ENCODE results near the gene WDR45.

WDR45 gene

DNA sequence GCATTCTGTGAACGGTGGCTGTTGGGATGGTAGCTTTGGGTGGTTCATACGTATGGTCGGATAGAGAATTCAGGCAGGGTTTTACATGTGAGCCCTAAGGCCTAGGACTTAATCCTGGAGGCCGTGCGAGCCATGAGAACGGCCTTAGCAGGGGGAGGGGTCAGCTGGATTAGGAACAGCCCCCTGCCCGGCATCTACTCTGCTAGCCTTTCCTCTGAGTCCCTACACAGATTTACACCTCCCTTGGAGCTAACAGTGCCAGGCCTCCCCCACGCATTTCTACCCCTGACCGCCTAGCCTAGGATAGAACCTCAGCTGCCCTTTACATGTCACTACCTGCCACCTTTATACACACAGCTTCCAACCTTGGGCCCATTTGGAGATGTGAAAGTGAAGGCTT is 13.0 kb downstream of the WDR45 start:
- Mint-ChIP-seq H3K36me3 (ENCODE audit: low read depth) (no peaks in the 10 kb centered on the region), H3K4me3 (no peak overlapping the region), H3K9me3 (no peaks in the 10 kb centered on the region), H3K27ac (no peak overlapping the region), H3K27me3 (no peaks in the 10 kb centered on the region), H3K4me1 (peaks cover 2% of the 10 kb centered on the region)
- no peak for ATAC-seq
- no peak for DNase-seq

DNA sequence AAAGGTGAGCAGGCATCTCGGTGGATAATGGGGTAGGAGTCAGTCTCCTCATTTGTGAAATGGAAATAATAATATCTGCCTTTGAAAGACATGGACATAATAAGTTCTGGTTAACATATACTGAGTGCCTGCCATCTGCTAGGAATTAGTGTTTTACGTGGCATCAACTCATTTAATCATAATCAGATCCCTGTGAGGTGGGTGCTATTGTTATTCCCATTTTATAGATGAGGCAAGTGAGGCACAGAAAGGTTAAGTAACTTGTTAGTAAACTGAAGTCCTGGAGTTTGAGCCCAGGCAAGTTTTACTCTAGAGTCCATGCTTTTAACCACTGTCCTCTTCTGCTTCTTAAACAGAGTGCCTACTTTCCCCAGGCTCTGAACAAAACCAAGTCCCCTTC is 13.4 kb downstream of the WDR45 start:
- no peak overlapping the region for H3K27ac Mint-ChIP-seq
- H3K9me3 Mint-ChIP-seq, result no peaks in the 10 kb centered on the region
- no peak for ATAC-seq
- H3K27me3 Mint-ChIP-seq, result no peaks in the 10 kb centered on the region
- no peaks in the 10 kb centered on the region for H3K4me1 Mint-ChIP-seq
- no peak overlapping the region for H3K4me3 Mint-ChIP-seq
- H3K36me3 Mint-ChIP-seq (ENCODE audit: low read depth), result no peaks in the 10 kb centered on the region
- no peak for DNase-seq

DNA sequence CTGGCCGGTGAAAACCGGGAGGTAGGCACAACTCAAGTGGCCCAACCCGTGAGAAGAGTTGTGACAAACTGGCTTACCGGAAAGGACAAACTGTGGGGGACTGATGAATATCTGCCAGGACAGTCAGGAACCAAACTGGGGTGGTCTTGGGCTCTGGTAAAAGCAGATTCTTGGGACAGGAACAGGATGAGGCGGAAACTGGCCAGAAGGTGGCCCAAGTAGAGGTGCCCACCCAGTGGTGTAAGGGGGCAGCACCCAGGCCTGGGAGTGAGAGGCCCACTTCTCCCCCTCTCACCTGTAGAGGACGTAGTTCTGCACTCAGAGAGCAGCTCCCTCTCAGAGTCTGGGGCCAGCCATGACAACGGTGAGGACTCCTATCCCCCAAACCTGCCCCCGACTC is 15.0 kb downstream of the WDR45 start:
- no peaks in the 10 kb centered on the region for H3K27me3 Mint-ChIP-seq
- DNase-seq (no peak), ATAC-seq (no peak)
- H3K36me3 Mint-ChIP-seq (ENCODE audit: low read depth), result no peaks in the 10 kb centered on the region
- no peak overlapping the region for H3K4me3 Mint-ChIP-seq
- no peaks in the 10 kb centered on the region for H3K4me1 Mint-ChIP-seq
- no peaks in the 10 kb centered on the region for H3K9me3 Mint-ChIP-seq
- no peak overlapping the region for H3K27ac Mint-ChIP-seq

DNA sequence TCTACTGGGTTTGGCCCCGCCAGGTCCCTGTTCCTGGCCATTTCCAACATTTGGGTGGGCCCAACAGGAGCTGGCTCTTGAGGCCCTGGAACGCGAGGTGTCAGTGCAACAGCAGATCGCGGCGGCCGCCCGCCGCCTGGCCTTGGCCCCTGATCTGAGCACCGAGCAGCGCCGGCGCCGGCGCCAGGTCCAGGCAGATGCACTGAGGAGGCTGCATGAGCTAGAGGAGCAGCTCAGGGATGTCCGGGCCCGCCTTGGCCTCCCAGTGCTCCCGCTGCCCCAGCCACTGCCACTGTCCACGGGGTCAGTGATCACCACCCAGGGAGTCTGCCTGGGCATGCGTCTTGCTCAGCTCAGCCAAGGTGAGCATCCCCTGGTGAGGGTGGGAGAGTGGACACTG is 15.4 kb downstream of the WDR45 start:
- DNase-seq, result no peak
- H3K9me3 Mint-ChIP-seq, result no peaks in the 10 kb centered on the region
- H3K36me3 Mint-ChIP-seq (ENCODE audit: low read depth), result no peaks in the 10 kb centered on the region
- H3K4me3 Mint-ChIP-seq, result no peak overlapping the region
- H3K27ac Mint-ChIP-seq, result no peak overlapping the region
- no peak for ATAC-seq
- no peaks in the 10 kb centered on the region for H3K4me1 Mint-ChIP-seq
- no peaks in the 10 kb centered on the region for H3K27me3 Mint-ChIP-seq

DNA sequence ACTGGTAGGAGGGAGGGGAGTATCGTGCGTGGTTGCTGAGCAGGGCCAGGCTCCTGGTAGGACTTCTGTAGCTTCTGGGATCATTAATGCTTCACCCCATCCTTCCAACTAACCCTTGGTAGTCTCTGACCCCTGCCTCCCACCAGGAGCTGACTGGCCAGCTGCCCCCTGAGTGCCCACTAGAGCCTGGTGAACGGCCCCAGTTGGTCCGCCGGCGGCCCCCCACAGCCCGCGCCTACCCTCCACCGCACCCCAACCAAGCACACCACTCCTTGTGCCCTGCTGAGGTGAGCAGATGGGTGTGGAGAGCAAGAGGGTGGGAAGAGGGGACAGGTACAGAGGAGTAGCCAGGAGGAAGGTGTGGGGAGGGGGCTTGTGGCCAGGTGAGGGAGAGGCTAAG is 16.0 kb downstream of the WDR45 start:
- no peaks in the 10 kb centered on the region for H3K9me3 Mint-ChIP-seq
- H3K27ac Mint-ChIP-seq, result no peak overlapping the region
- H3K36me3 Mint-ChIP-seq (ENCODE audit: low read depth), result no peaks in the 10 kb centered on the region
- no peak for ATAC-seq
- no peaks in the 10 kb centered on the region for H3K27me3 Mint-ChIP-seq
- H3K4me1 Mint-ChIP-seq, result no peaks in the 10 kb centered on the region
- no peak overlapping the region for H3K4me3 Mint-ChIP-seq
- no peak for DNase-seq

DNA sequence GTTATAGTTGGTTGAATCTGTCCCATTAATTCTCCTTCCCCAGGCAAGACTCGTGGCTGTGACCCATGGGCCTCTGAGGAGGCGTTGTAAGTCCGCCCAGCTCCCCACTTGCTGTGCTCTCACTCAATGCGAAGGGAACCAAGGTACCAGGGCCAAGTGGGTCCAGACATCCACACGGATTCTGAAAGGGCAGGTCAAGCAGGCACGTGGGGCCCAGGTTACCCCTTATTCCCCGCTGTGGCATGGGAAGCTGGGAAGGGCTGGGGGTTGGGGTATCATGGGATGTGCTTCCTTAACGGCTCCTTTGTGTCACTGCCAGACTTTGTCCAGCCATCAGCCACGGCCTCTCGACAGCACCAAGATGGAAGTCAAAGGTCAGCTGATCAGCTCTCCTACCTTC is 17.8 kb downstream of the WDR45 start:
- peaks cover 4% of the 10 kb centered on the region for H3K4me1 Mint-ChIP-seq
- H3K9me3 Mint-ChIP-seq, result no peaks in the 10 kb centered on the region

DNA sequence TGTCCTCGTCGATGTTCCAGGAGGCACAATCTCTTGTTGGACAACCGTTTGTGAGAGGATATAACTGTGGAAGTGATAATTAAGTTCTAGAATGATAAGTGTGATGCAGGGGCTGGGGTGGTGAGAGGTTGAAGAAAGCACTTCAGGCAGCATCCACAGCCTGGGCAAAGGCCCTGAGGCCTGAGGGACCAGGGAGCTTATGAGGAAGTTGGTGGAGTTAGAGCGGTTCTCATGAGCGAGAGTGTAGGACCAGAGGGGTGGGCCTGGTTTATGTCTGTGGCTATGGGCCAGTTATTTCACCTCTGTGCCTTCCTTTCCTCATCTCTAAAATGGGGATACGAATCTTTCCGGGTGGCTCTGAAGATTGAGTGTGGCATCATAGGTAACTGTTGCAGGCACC is 18.2 kb downstream of the WDR45 start:
- Mint-ChIP-seq H3K4me1 (peaks cover 7% of the 10 kb centered on the region), H3K36me3 (ENCODE audit: low read depth) (no peaks in the 10 kb centered on the region), H3K9me3 (no peaks in the 10 kb centered on the region), H3K27ac (no peak overlapping the region), H3K4me3 (no peak overlapping the region), H3K27me3 (no peaks in the 10 kb centered on the region)
- DNase-seq, result no peak
- ATAC-seq, result no peak

More for the DNA sequence above, 17.8 kb downstream of the WDR45 start:
- no peak overlapping the region for H3K4me3 Mint-ChIP-seq
- no peak for ATAC-seq
- no peak for DNase-seq
- no peak overlapping the region for H3K27ac Mint-ChIP-seq
- H3K36me3 Mint-ChIP-seq (ENCODE audit: low read depth), result no peaks in the 10 kb centered on the region
- H3K27me3 Mint-ChIP-seq, result no peaks in the 10 kb centered on the region

DNA sequence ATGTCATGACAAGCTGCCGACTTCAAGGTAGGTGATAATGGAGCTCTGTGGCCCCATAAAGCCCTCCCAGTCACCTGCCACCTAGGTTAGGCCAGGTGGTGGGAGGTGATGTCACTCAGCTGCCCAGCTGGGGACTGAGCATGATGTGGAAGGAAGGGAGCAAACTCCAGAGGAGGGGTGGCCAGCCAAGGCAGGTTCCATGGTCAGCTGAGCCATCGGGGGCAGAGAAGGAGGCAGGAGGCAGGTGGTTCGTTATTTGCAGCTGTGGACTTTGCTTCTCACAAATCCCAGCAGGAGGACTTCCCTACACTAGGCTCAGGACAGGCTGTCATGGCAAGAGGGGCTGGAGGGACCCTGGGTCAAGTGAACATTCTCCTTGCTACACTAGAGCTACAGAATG is 18.8 kb downstream of the WDR45 start:
- DNase-seq (no peak), ATAC-seq (no peak)
- H3K4me1 Mint-ChIP-seq, result peaks cover 9% of the 10 kb centered on the region
- no peak overlapping the region for H3K4me3 Mint-ChIP-seq
- H3K36me3 Mint-ChIP-seq (ENCODE audit: low read depth), result no peaks in the 10 kb centered on the region
- no peak overlapping the region for H3K27ac Mint-ChIP-seq
- H3K9me3 Mint-ChIP-seq, result no peaks in the 10 kb centered on the region
- H3K27me3 Mint-ChIP-seq, result no peaks in the 10 kb centered on the region

DNA sequence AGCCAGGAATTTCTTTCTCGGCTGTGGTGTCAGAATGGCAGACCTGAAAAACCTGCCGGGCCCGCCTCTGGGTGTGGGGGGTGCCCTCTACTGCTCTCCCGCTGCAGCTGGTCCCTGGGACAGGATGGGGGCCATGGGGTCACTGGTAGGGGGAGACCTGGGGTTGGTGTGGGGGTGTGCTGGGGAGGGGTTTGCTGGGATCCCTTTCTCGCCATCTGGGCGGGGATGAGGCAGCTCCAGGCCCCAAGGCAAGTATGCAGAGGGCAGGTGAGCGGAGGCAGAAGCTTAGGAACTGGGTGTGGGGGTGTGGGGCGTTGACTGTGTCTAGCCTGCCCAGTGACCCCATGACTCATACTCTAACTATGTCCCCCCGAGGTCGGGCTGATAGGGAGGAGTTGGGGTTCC is 20.0 kb downstream of the WDR45 start:
- no peak overlapping the region for H3K27ac Mint-ChIP-seq
- no peaks in the 10 kb centered on the region for H3K36me3 Mint-ChIP-seq (ENCODE audit: low read depth)
- ATAC-seq (no peak), DNase-seq (no peak)
- H3K9me3 Mint-ChIP-seq, result no peaks in the 10 kb centered on the region
- no peak overlapping the region for H3K4me3 Mint-ChIP-seq
- no peaks in the 10 kb centered on the region for H3K27me3 Mint-ChIP-seq
- H3K4me1 Mint-ChIP-seq, result peaks cover 18% of the 10 kb centered on the region

DNA sequence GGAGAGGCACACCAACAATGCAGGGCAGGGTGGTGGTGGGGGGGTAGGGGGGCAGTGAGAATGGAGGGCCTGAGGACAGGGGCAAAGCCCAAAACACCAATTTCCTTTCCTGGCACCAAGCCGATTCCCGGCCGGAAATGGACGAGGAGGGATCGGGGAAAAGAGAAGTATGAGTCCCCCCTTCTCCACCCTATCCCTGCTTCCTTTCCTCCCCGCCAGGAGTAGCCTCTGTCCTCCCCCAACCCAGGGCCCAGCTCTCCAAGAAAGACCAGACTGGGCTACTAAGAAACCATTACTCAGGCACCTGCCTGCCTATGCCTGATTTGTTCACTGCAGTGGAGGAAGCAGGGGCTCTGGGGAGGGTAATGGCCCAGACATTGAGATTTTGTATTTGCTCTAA is 20.5 kb downstream of the WDR45 start:
- ATAC-seq, result no peak
- Mint-ChIP-seq H3K36me3 (ENCODE audit: low read depth) (no peaks in the 10 kb centered on the region), H3K4me1 (peaks cover 21% of the 10 kb centered on the region), H3K27me3 (no peaks in the 10 kb centered on the region), H3K4me3 (no peak overlapping the region), H3K27ac (no peak overlapping the region), H3K9me3 (no peaks in the 10 kb centered on the region)
- DNase-seq, result no peak

DNA sequence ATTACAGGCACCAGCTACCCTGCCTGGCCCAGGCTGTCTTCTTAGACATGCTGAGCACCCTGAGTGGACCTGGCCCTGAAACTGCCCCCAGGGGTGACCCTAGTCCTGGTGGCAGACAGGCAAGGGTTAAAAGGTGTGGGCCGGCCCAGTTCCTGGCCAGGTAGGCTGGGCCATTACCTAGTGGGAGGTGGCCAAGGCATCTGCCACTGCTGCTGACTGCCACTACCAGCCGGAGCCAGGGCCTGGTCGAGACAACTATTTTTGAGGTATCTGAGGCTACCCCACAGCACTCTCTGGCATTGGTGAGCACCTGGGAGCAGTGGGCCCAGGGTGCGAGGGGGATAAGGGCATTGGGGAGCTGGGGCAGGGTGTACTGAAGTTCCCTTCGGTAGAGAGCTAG is 20.9 kb downstream of the WDR45 start, which contains the start of gene CCDC120:
TSS of gene CCDC120 (plus strand) at position 206 of the 400 bp plus-strand sequence. CDS start 3,043 bp downstream, outside the sequence.
- Mint-ChIP-seq H3K4me1 (peaks cover 25% of the 10 kb centered on the region), H3K36me3 (ENCODE audit: low read depth) (no peaks in the 10 kb centered on the region), H3K27ac (no peak within 1 kb of the TSS), H3K27me3 (no peaks in the 10 kb centered on the region), H3K4me3 (no peak within 1 kb of the TSS), H3K9me3 (no peaks in the 10 kb centered on the region)
- DNase-seq, result no peak
- no peak for ATAC-seq

DNA sequence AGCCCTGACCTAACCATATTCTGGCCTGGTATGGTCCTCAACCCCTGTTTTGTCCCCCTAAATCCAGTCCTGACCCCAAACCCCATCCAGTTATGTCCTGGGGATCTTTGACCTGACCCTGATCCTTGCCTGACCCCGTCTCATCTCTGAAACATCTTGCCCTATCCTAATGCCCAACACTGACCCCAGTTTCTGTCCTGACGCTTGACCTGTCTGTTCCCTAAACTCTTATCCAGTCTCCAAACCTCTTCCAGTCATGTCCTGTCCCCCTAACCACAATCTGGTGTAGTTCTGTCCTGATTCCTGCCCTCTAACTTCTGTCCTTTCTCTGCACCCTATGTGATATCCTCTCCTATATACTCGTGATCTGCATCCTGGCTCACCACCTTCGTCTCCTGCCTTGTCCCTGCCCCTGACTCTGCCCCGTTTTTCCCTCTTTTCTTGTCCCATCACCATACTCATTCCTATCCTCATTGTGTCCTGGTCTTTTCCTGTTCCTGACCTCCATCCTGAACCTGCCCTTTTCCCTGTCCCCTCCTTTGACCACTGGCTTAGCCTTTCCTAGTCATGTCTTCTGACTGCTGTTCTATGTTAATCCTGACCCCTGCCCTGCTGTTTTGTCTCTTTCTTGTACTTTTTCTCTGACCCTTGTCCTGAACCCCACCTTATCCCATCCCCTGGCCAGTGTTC is 25.5 kb downstream of the WDR45 start:
- Mint-ChIP-seq H3K36me3 (ENCODE audit: low read depth) (no peaks in the 10 kb centered on the region), H3K9me3 (no peaks in the 10 kb centered on the region), H3K27me3 (no peaks in the 10 kb centered on the region), H3K4me1 (peaks cover 33% of the 10 kb centered on the region), H3K27ac (peak overlapping the region; percentile 83), H3K4me3 (peak overlapping the region; percentile 83)
- DNase-seq (no peak), ATAC-seq (no peak)

DNA sequence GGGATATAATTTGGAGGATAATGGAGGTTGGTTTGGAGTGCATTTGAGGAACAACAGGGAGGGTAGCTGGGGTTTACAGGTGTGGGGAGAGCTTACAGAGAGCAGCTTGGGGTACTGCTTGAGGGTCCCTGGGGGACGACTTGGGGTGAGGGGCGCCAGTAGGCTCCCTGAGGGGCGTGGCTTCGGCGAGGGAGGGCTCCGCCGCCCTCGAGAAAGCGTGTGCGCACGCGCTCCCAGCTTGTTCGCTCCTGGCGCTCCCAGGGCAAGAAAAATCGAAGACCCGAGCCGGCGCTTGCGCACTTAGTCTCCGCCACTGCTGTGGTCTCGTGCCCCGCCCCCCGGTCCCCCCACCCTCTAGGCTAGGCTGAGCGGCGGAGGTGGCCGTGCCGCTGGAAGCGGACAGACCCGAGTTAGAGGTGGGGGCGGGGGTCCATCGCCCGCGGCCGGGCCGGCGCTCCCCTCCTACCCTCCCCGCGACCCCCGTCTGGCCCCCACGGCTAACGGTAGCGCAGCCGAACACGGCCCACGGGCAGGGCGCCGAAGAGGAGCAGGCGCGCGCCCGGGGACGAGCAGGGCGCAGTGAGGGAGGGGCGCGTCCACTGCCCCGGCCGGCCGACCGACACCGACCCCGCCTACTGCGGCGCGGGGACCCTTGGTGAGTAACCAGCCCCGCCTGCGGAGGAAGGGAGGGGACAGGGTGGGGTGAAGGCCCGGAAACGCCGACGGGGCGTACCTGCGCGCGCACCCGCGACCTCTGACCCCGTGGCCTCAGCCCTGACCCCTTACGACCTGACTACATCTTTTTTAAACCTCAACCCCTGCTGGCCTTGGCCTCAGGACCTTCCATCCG is 26.2 kb downstream of the WDR45 start:
- DNase-seq, result peak; percentile 70
- Mint-ChIP-seq H3K9me3 (no peaks in the 10 kb centered on the region), H3K36me3 (ENCODE audit: low read depth) (no peaks in the 10 kb centered on the region), H3K4me3 (peak overlapping the region; percentile 83), H3K27ac (peak overlapping the region; percentile 86), H3K27me3 (no peaks in the 10 kb centered on the region), H3K4me1 (peaks cover 33% of the 10 kb centered on the region)
- peak; percentile 81 for ATAC-seq

DNA sequence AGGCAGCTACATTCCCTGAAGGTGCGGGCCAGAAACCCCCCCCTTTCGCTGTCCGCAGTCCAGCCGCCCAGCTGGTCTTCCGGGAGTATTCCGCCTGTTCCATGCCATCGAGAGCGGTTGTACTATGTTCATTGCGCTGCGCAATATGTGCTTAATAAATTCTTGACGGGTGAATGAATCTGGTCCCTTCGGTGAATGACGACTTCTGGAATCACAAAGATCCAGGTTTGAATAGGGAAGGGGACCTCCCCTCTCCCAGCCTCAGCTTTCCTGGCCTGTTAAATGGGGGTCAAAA is 35.8 kb downstream of the WDR45 start:
- ATAC-seq, result no peak
- Mint-ChIP-seq H3K27ac (peak overlapping the region; percentile 58), H3K4me1 (peaks cover 29% of the 10 kb centered on the region), H3K4me3 (peak overlapping the region; percentile 89), H3K36me3 (ENCODE audit: low read depth) (peaks cover under 1% of the 10 kb centered on the region), H3K9me3 (no peaks in the 10 kb centered on the region), H3K27me3 (no peaks in the 10 kb centered on the region)
- no peak for DNase-seq

DNA sequence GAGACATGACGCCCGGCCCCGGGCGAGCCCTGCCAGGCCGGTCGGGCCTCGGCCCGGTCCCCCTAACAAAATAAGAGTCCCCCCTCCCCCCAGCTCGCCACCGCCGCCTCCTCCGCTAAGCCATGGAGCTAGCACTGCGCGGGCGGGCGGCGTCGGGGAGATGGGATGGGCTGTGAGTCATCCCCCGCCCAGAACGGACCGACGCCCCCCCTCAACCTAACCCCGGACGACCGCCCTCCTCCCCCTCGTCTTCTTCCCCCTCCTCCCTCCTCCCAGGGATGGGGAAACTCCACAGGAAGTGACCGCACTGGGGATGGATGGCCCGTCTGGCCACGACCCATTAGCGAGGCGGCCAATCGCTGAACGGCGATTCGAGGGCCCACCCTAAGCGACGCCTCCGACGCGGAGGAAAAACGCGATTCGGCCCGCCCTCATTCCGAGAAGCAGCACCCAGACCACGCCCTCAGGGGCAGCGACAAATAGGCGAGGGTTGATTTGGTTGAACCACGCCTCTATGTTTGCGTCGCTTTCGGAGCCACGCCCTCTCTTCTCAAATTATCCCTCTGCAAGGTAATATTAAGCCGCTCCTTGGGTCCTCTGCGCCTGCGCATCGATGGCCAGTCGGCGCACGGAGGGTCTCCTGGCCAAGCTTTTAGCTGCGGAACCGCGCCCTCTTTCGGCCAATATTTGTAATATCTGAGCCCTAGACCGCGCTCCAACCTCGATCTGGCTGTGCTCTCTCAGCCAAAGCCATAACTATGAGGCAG is 36.3 kb downstream of the WDR45 start, which contains the start of gene TFE3:
TSS of gene TFE3 (minus strand) at position 138 of the 767 bp plus-strand sequence. CDS start at position 7, 131 bp downstream.
- Mint-ChIP-seq H3K36me3 (ENCODE audit: low read depth) (peaks cover 6% of the 10 kb centered on the region), H3K27me3 (no peaks in the 10 kb centered on the region), H3K27ac (peak within 1 kb of the TSS; percentile 91), H3K4me1 (peaks cover 32% of the 10 kb centered on the region), H3K4me3 (peak within 1 kb of the TSS; percentile 89), H3K9me3 (no peaks in the 10 kb centered on the region)
- DNase-seq (peak; percentile 92), ATAC-seq (peak; percentile 92)

All from activated naive CD8-positive, alpha-beta T cell treated with anti-CD3 and anti-CD28 coated beads, Interleukin-2, amount 50 U/mL, for 24 hours (primary cell).